HG03469 (cell line): Measurements from ENCODE around the gene TM9SF4.

Experiments
- ATAC-seq: cut with Tn5 transposase; IDR thresholded peaks from one replicate; pipeline ENCODE4 v1.9.1; 2021; ENCODE audit warnings: mild to moderate bottlenecking, moderate library complexity, moderate number of reproducible peaks; ENCODE audit not compliant: unreplicated experiment

TM9SF4 gene

DNA sequence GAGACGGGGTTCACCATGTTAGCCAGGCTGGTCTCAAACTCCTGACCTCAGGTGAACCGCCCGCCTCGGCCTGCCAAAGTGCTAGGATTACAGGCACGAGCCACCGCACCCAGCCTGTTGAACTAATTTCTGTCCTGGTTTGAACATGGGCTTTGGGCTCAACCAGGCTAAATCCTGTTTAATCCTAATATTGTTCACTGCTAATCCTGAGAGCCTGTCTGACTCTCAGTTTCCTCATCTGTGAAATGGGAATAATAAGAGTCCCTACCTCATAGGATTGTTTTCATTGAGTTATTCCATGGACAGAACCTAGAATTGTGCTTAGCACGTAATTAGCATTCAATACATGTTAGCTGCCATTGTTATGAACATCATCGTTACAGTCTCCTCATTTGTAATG is 17.4 kb downstream of the TM9SF4 start:
- ATAC-seq, result no peak

GRCh38 chr20:32127347-32127746 is 17.8 kb downstream of the TM9SF4 start:
- ATAC-seq, result no peak

DNA sequence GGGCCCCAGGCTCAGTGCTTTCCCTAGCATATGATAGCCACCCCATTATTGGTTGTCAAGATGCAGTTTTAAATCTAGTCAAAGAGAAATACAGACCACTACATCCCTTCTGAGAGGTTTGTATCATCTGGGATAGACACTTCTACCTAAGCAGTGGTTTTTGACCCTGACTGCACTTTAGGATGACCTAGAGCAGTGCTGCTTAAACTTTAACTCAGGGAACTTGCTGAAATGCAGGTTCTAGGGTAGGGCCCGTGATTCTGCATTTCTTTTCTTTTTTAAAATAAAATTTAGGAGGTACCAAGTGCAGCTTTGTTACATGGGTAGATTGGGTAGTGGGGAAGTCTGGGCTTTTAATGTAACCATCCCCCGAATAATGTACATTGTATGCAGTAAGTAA is 18.7 kb downstream of the TM9SF4 start:
- ATAC-seq, result no peak

- no peak for ATAC-seq
Measured at GRCh38 chr20:32129863-32130262, 20.3 kb downstream of the TM9SF4 start.

DNA sequence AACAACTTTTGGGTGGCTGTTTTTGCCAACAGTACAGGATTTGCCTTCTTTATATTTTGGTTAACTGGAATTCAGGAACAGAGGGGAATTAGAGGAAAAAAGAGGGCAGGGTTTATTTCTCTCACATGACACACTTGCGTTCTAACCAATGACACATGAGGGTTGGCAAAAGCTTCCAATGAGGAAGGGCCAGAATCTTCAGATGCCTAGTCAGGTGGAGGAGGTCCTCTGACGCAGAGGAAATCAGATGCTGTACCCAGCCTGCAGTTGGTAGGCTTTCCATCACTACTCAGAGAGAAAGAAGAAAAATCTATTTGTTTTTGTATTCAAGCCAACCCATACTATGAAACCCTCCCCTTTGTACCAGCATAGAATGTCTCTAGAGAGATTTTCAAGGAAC is 20.8 kb downstream of the TM9SF4 start:
- ATAC-seq, result no peak

GRCh38 chr20:32130965-32131364 is 21.5 kb downstream of the TM9SF4 start:
- ATAC-seq, result no peak

GRCh38 chr20:32132911-32133549 is 23.5 kb downstream of the TM9SF4 start:
- ATAC-seq, result no peak

DNA sequence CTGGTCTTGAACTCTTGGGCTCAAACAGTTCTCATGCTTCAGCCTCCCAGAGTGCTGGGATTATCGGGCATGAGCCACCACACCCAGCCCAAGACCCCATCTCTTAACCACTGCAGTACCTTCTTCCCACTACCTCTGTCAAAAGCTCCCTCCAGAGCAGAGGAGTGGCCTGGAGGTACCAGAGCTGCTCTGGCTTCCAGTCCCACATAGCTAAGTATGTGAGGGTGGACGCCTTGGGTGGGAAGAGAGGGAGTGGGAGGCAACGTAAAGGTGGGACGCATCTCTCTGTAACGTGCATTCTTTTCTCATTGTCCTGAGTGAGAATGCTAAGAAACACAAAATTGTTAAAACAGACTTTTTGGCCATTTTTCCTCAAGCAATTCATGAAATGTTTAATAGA is 24.5 kb downstream of the TM9SF4 start:
- ATAC-seq, result no peak

GRCh38 chr20:32135983-32136515 is 26.5 kb downstream of the TM9SF4 start:
- ATAC-seq, result no peak

DNA sequence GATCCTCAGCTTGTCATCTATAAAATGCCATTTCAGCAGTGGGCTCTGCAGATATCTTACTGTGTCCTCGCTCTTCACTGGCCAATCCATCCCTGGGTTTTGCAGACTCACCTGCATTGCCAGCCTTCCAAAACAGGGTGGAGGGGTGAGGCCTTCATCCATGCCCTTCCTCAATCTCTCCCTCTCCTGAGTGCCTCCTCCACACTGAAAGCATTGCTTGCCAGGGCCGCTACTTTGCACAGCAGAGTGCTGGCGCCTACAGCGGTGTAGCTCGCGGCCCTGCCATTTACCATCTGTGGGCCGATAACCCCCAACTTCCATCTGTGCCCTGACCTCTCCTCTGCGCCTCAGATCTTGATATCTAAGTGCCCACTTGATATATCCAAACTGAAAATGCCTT is 29.4 kb downstream of the TM9SF4 start:
- no peak for ATAC-seq

DNA sequence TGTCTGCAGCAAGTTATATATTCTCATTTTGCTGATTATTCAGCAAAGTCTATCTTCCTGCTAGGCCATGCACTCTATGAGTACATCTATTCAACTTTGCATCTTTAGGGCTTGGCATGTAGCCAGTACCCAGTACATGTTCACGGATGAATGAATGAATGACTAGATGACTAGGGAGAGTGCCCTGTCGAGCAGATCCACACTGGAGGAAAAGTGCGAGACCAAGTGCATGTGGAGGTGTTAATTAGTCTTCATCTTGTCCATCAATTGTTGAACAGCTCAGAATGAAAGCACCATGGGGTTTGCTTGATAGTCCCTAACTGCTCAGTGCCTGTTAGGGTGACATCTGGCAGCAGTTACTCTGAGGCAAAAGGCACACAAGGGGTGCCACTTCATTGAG is 30.4 kb downstream of the TM9SF4 start:
- no peak for ATAC-seq

- no peak for ATAC-seq
Measured at GRCh38 chr20:32140603-32141002, 31.1 kb downstream of the TM9SF4 start.

GRCh38 chr20:32141465-32141980 is 32.0 kb downstream of the TM9SF4 start:
- no peak for ATAC-seq

- ATAC-seq, result no peak
Measured at GRCh38 chr20:32142088-32142487, 32.6 kb downstream of the TM9SF4 start.

GRCh38 chr20:32142991-32143390 is 33.5 kb downstream of the TM9SF4 start:
- ATAC-seq, result no peak

GRCh38 chr20:32144898-32145662 is 35.6 kb downstream of the TM9SF4 start:
- no peak for ATAC-seq

GRCh38 chr20:32149566-32150170 is 40.2 kb downstream of the TM9SF4 start:
- no peak for ATAC-seq

DNA sequence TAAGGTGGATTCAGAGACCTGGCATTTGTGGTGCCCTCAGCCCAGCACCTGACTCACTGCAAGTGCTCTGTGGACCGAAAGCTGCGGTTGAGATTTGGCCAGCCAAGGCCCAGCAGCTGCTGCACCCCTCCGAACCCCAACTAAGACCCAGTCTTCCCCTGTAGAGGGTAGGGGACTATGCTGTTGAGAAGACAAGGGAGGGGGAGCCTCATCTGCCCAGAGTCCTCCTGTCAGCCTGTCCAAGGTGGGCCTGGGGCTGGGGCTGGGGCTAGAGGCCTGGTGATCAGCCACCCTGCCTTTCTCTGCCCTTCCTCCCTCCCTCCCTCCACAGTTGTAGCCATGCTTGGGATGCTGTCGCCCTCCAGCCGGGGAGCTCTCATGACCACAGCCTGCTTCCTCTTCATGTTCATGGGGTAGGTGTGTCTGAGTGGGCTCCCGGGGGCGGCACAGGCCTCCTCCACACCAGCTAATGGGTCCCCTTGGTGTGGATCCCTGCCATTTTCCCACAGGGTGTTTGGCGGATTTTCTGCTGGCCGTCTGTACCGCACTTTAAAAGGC is 40.9 kb downstream of the TM9SF4 start:
- ATAC-seq, result no peak

GRCh38 chr20:32152421-32153155 is 43.1 kb downstream of the TM9SF4 start:
- no peak for ATAC-seq

GRCh38 chr20:32153156-32153665 is 43.7 kb downstream of the TM9SF4 start:
- no peak for ATAC-seq
